Left lung (tissue), 10 donors: ENCODE measurements around the gene CETP. TPM values are rescaled to one million over a fixed set of nuclear protein-coding genes. Genes with fewer than 3 reads are reported as not detected.

Experiments used
- ATAC-seq: fragments of 200-7000 bp; cut with Tn5 transposase; one replicate; pipeline ENCODE4 v1.9.1; 2020; ENCODE audit warnings: moderate library complexity
- DNase-seq, 4 donors: peaks; one replicate each; pipeline ENCODE4 v3.0.0-alpha.2; 2013 to 2020
- H3K27ac ChIP-seq, 2 donors: fragments of 200-600 bp; sonication (generic) in 1 of 2; one replicate each; pipeline versions ENCODE4 v1.5.0 to v1.8.0; 2020 to 2021
- H3K27me3 ChIP-seq, 2 donors: fragments of 200-600 bp; sonication (generic) in 1 of 2; one replicate each; pipeline versions ENCODE4 v1.5.0 to v1.8.0; 2020 to 2021
- H3K36me3 ChIP-seq, 2 donors: fragments of 200-600 bp; sonication (generic) in 1 of 2; one replicate each; pipeline versions ENCODE4 v1.5.0 to v1.8.0; 2020 to 2021
- H3K4me1 ChIP-seq, 2 donors: fragments of 200-600 bp; one replicate each; pipeline ENCODE4 v1.8.0; 2021
- H3K4me3 ChIP-seq, 2 donors: fragments of 200-600 bp; sonication (generic) in 1 of 2; one replicate each; pipeline versions ENCODE4 v1.5.0 to v1.8.0; 2020 to 2021; ENCODE audit warnings: mild to moderate bottlenecking in 1 of 2
- H3K9me3 ChIP-seq, 2 donors: fragments of 200-600 bp; sonication (generic) in 1 of 2; one replicate each; pipeline versions ENCODE4 v1.5.0 to v1.8.0; 2020 to 2021
- intact Hi-C, 2 donors: fragments of 100-400 bp; cut with DNase I; formaldehyde crosslinking; loops; one replicate each; pipeline versions ENCODE4 v1.11.2 to v1.14.2; 2022
- polyA plus RNA-seq, 6 donors: library from polyadenylated mRNA; unstranded; fragments of 120-200 nt; gene quantifications; one replicate each; pipeline ENCODE4 v1.2.1, GENCODE V29; 2013; ENCODE audit not compliant: insufficient read length in 6 of 6
- total RNA-seq, 2 donors: library from RNA; stranded (reverse); fragmentation: NEBNext Ultra II Directional; extraction: Animal tissue kit (Norgen Biotek cat#: 25700); gene quantifications; one replicate each; pipeline ENCODE4 v1.2.1, GENCODE V29; 2021
- TF ChIP-seq, protein P1 (sequence below), 2 donors: fragments of 200-600 bp; sonication (generic) in 1 of 2; IDR thresholded peaks; one replicate each; pipeline versions ENCODE4 v1.5.0 to v1.8.0; 2021; ENCODE audit warnings: antibody characterized with exemption in 2 of 2
- donor health status: DM: no; HTN: yes; CAD: no.
- donor health status: DM: no; HTN: no; CAD: no.

The CETP gene
- total and polyA plus RNA-seq, 8 donors = 0.58 to 15.2 (median 12.8) TPM

DNA sequence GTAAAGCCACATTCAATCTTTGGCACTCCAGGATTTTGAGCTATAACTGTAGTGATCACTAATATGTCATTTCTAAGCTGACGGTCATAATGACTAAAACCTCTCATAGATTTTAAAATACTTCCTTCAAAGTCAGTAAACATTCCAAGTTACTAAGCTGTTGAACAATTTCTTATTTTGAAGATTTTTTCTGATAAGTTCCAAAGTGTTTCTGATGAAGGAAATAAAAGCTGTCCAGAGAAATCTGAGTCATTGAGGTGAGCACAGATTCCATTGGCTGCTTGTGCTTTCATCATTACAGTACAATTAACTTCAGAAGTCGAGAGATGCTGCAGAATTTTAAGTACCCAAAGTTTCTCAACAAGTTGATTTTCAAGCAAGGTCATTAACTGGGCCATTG lies 51.5 kb downstream of the CETP start:
- intact Hi-C loops = no loop called here
- Histone ChIP-seq H3K27me3 (no peaks in the 10 kb centered on the region), H3K4me3 (no peak overlapping the region), H3K27ac (peak overlapping the region in 1 of 2 donors; percentile 76), H3K4me1 (peaks cover 5 to 59% of the 10 kb centered on the region in 2 donors), H3K9me3 (no peaks in the 10 kb centered on the region), H3K36me3 (peaks cover 0 to 14% of the 10 kb centered on the region in 2 donors)
- ATAC-seq = peak; percentile 65
- TF ChIP-seq, protein P1, sequence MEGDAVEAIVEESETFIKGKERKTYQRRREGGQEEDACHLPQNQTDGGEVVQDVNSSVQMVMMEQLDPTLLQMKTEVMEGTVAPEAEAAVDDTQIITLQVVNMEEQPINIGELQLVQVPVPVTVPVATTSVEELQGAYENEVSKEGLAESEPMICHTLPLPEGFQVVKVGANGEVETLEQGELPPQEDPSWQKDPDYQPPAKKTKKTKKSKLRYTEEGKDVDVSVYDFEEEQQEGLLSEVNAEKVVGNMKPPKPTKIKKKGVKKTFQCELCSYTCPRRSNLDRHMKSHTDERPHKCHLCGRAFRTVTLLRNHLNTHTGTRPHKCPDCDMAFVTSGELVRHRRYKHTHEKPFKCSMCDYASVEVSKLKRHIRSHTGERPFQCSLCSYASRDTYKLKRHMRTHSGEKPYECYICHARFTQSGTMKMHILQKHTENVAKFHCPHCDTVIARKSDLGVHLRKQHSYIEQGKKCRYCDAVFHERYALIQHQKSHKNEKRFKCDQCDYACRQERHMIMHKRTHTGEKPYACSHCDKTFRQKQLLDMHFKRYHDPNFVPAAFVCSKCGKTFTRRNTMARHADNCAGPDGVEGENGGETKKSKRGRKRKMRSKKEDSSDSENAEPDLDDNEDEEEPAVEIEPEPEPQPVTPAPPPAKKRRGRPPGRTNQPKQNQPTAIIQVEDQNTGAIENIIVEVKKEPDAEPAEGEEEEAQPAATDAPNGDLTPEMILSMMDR (IDR thresholded peaks at IDR 0.05) = no peak
- DNase-seq = no peak

DNA sequence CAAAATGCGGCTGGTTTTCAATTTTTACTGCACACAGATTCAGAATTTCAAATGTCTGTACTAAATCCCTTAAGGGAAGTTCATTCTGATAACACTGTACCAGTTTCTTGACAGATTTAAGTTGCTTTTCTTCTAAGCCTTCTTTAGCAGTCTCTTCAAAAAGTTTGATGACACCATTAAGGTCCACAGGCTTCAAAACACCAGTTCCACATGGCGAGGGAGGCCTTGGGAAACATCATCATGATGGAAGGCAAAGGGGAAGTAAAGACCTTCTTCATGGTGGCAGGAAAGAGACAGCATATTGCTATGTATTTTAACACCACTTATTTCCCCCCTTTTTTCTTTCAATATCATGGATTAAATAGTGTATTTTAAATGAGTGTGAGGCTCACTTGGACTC lies 52.2 kb downstream of the CETP start:
- Histone ChIP-seq H3K4me3 (no peak overlapping the region), H3K4me1 (peaks cover 5 to 59% of the 10 kb centered on the region in 2 donors), H3K36me3 (peaks cover 0 to 20% of the 10 kb centered on the region in 2 donors), H3K27ac (peak overlapping the region; percentile 63 to 76), H3K27me3 (no peaks in the 10 kb centered on the region), H3K9me3 (no peaks in the 10 kb centered on the region)
- ATAC-seq = no peak
- DNase-seq = no peak
- TF ChIP-seq, protein P1 (IDR thresholded peaks at IDR 0.05) = no peak
- intact Hi-C loops = no loop called here

DNA sequence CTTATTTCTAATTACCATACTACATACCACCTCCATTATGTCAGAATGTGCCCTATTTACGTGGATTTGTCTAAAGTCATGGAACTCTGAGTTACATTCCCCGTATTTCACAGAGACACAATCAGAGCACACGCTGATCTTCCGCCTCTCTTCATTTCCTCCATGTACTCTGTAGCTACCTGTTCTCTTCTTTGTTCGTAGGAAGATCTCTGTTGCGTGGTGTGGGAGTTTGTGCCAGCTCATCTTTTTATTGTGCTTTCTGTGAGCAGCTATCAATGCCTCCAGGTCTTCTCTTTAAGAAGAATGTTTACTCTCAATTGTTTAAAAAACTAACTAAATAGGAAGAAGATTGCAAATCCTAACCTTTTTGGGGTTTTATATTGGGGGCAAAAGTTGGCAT lies 54.6 kb downstream of the CETP start:
- ATAC-seq = no peak

DNA sequence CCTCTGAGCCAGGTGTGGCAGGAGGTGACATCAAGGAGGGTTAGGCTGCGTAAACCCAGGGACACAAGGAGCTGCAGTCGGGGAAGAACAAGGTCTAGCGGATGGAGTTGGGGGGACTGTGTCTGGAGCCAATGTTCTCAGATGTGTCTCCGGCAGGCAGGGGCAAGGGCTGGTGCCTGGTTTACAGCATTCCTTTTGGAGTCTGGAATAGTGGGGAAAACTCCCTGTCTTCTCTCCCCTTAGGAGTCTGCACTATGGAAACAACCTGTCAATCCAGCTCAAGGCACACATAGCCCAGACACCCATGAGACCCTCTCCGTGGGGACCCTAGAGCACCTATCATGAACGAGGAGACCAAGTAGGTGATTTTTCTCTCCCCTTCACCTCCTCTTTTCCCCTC lies 55.1 kb downstream of the CETP start:
- no peak overlapping the region for H3K27ac ChIP-seq
- DNase-seq (no peak), ATAC-seq (no peak)
- peaks cover 0 to 47% of the 10 kb centered on the region in 2 donors for H3K36me3 ChIP-seq
- intact Hi-C loops = no loop called here
- no peaks in the 10 kb centered on the region for H3K27me3 ChIP-seq
- H3K4me1 ChIP-seq = peaks cover 5 to 45% of the 10 kb centered on the region in 2 donors
- TF ChIP-seq, protein P1 (IDR thresholded peaks at IDR 0.05) = no peak
- no peak overlapping the region for H3K4me3 ChIP-seq
- no peaks in the 10 kb centered on the region for H3K9me3 ChIP-seq

More for the DNA sequence above, 54.6 kb downstream of the CETP start:
- no peak overlapping the region for H3K27ac ChIP-seq
- intact Hi-C loops = no loop called here
- H3K36me3 ChIP-seq = peaks cover 0 to 41% of the 10 kb centered on the region in 2 donors
- TF ChIP-seq, protein P1 (IDR thresholded peaks at IDR 0.05) = no peak
- no peak for DNase-seq
- no peaks in the 10 kb centered on the region for H3K27me3 ChIP-seq
- H3K4me1 ChIP-seq = peaks cover 5 to 47% of the 10 kb centered on the region in 2 donors
- H3K4me3 ChIP-seq = no peak overlapping the region
- no peaks in the 10 kb centered on the region for H3K9me3 ChIP-seq

DNA sequence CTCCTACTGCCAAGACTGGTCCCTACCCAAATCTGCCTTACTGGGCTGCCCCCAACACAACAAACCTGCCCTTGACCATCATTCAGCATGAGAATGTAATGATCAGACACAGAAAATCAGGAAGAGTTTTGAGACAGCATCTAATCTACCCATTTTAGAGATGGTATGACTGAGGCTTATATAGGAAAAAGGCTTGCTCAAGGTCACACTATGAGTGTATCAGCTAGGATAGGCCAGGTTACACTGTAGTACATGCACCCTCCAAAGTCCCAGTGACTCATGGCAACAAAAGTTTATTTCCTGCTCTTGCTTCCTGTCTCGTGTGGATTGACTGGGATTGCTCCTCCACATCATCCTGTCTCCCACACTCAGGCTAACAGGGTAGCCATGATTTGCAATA lies 55.5 kb downstream of the CETP start:
- peaks cover 0 to 51% of the 10 kb centered on the region in 2 donors for H3K36me3 ChIP-seq
- intact Hi-C loops = no loop called here
- DNase-seq (no peak), ATAC-seq (no peak)
- TF ChIP-seq, protein P1 (IDR thresholded peaks at IDR 0.05) = no peak
- H3K4me1 ChIP-seq = peaks cover 5 to 41% of the 10 kb centered on the region in 2 donors
- H3K27me3 ChIP-seq = no peaks in the 10 kb centered on the region
- H3K4me3 ChIP-seq = no peak overlapping the region
- no peak overlapping the region for H3K27ac ChIP-seq
- H3K9me3 ChIP-seq = no peaks in the 10 kb centered on the region
